Vagina (tissue), 2 donors: ENCODE results near the gene ADAMTS15. TPM values are rescaled to one million over a fixed set of nuclear protein-coding genes. Genes with fewer than 3 reads are reported as not detected.

Experiments
- DNase-seq, 2 donors: peaks; one replicate each; pipeline ENCODE4 v3.0.0-alpha.2; 2017; ENCODE audit errors: extremely low spot score in 2 of 2
- H3K27ac ChIP-seq: fragments of 200-600 bp; sonication (generic); one replicate; pipeline ENCODE4 v1.5.1; 2019
- H3K27me3 ChIP-seq: fragments of 200-600 bp; sonication (generic); one replicate; pipeline ENCODE4 v1.5.1; 2019
- H3K36me3 ChIP-seq, 2 donors: fragments of 200-600 bp; sonication (generic); one replicate each; pipeline ENCODE4 v1.5.1; 2017 to 2019
- H3K4me1 ChIP-seq: fragments of 200-600 bp; sonication (generic); one replicate; pipeline ENCODE4 v1.5.1; 2019
- H3K4me3 ChIP-seq, 2 donors: fragments of 200-600 bp; sonication (generic); 1 replicate in 1 of 2; 2 replicates in 1 of 2; pipeline ENCODE4 v1.5.1; 2016 to 2019
- H3K9me3 ChIP-seq: fragments of 200-600 bp; sonication (generic); one replicate; pipeline ENCODE4 v1.5.1; 2019
- POLR2A ChIP-seq, 2 donors: fragments of 450-650 bp; IDR thresholded peaks; one replicate each; pipeline ENCODE4 v1.6.1; 2017; ENCODE audit warnings: antibody characterized with exemption in 2 of 2, mild to moderate bottlenecking in 2 of 2, moderate library complexity in 2 of 2
- POLR2AphosphoS5 ChIP-seq, 2 donors: sonication (generic); formaldehyde crosslinking; IDR thresholded peaks; one replicate each; pipeline ENCODE4 v1.9.0; 2017; ENCODE audit warnings: antibody characterized with exemption in 2 of 2, mild to moderate bottlenecking in 2 of 2, low read depth in 1 of 2; ENCODE audit not compliant: insufficient read depth in 1 of 2
- intact Hi-C: fragments of 100-400 bp; cut with DNase I; formaldehyde crosslinking; loops from one replicate; pipeline ENCODE4 v1.15.1; 2023
- total RNA-seq: library from RNA; depleted of rRNA; stranded (reverse); fragments of >200 nt; gene quantifications from one replicate; pipeline ENCODE4 v1.2.3, GENCODE V29; 2016
- TF ChIP-seq, protein P1 (sequence below), 3 experiments: fragments of 450-650 bp in 2 of 3; fragments of 200-600 bp in 1 of 3; sonication (generic) in 1 of 3; IDR thresholded peaks; one replicate each; pipeline ENCODE4 v1.5.1; 2017 to 2019; ENCODE audit warnings: antibody characterized with exemption in 3 of 3, mild to moderate bottlenecking in 2 of 3, moderate library complexity in 2 of 3

The ADAMTS15 gene
- total RNA-seq, 1 donor from 2014 or later = 12.0 TPM

DNA sequence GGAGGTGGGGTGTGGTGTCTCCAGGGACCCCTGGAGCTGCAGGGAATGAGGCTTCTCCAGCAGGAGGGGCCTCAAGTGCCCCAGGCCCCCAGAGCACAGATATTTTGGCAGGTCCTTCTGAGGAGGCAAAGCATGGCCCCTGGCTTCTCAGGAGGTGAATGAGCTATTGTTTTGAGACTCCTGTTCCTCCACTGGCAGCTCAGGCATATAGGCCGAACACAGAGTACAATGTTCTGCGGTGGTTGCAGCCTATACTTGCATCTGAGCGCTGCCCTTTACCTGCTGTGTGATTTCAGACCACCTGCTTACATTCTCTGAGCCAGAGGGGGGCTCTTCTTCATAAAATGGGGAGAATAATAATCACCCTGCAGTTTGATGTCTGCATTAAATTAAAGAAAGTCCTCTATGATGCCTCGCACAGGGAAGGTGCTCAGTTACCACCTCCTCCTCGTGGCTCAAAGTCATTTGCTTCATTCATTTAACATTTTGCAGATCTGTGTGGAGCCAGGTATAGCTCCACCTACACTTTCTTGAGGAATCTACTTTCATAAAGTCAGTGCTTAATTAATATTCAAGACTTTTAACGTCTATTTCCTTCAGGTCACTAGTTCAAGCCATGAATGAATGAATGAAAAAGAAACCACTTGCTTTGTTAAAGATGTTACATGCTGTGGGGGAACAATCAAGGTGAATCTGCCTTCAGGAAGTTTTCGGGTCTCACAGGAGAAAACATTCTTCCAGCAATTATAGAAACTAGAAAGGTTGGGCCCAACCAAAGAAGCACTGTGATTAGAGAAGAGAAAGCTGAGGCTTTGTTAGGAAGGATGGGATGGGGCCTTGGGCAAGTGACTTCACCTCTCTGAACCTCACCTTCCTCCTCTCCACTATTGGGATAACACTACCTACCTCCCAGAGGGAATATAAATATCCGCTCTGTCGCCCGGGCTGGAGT, 68.4 kb downstream of the ADAMTS15 start:
- intact Hi-C loops = no loop called here
- Histone ChIP-seq H3K4me3 (no peak overlapping the region), H3K27me3 (no peaks in the 10 kb centered on the region), H3K27ac (no peak overlapping the region), H3K9me3 (no peaks in the 10 kb centered on the region), H3K36me3 (no peaks in the 10 kb centered on the region), H3K4me1 (peaks cover 8% of the 10 kb centered on the region)
- no peak for DNase-seq
- TF ChIP-seq POLR2AphosphoS5 (IDR thresholded peaks at IDR 0.05; ENCODE audit: insufficient read depth in 1 of 2, low read depth in 1 of 2) = no peak
- TF ChIP-seq, protein P1, sequence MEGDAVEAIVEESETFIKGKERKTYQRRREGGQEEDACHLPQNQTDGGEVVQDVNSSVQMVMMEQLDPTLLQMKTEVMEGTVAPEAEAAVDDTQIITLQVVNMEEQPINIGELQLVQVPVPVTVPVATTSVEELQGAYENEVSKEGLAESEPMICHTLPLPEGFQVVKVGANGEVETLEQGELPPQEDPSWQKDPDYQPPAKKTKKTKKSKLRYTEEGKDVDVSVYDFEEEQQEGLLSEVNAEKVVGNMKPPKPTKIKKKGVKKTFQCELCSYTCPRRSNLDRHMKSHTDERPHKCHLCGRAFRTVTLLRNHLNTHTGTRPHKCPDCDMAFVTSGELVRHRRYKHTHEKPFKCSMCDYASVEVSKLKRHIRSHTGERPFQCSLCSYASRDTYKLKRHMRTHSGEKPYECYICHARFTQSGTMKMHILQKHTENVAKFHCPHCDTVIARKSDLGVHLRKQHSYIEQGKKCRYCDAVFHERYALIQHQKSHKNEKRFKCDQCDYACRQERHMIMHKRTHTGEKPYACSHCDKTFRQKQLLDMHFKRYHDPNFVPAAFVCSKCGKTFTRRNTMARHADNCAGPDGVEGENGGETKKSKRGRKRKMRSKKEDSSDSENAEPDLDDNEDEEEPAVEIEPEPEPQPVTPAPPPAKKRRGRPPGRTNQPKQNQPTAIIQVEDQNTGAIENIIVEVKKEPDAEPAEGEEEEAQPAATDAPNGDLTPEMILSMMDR (IDR thresholded peaks at IDR 0.05) = no peak
- TF ChIP-seq POLR2A (IDR thresholded peaks at IDR 0.05) = no peak

DNA sequence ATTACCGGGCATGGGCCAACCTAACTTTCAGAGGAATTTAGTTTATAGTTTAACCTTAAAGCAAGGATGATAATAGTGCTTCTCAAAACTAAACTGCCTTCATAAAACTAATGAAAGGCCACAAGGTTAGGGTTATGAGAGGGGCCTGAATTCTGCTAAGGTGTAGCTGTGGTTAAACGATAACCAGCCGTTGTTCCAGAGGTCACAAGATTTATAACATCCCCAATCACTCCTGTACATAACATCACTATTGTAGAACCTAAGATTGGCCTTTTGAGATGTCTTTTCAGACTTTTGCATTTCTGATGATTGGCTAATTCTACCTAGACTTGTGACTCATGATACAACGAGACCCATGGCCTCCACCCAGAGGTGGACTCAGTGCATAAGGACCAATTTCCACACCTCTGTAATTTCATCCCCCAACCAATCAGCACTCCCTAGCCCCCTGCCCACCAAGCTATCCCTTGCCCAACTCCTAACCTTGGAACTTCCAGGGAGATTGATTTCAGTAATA, 69.8 kb downstream of the ADAMTS15 start:
- no peak for DNase-seq
- intact Hi-C loops = no loop called here
- no peaks in the 10 kb centered on the region for H3K36me3 ChIP-seq
- no peak overlapping the region for H3K4me3 ChIP-seq
- TF ChIP-seq POLR2A (IDR thresholded peaks at IDR 0.05) (no peak), POLR2AphosphoS5 (IDR thresholded peaks at IDR 0.05; ENCODE audit: insufficient read depth in 1 of 2, low read depth in 1 of 2) (no peak)
- TF ChIP-seq, protein P1 (IDR thresholded peaks at IDR 0.05) = no peak
- no peaks in the 10 kb centered on the region for H3K27me3 ChIP-seq
- no peaks in the 10 kb centered on the region for H3K9me3 ChIP-seq
- H3K27ac ChIP-seq = no peak overlapping the region
- peaks cover 20% of the 10 kb centered on the region for H3K4me1 ChIP-seq

DNA sequence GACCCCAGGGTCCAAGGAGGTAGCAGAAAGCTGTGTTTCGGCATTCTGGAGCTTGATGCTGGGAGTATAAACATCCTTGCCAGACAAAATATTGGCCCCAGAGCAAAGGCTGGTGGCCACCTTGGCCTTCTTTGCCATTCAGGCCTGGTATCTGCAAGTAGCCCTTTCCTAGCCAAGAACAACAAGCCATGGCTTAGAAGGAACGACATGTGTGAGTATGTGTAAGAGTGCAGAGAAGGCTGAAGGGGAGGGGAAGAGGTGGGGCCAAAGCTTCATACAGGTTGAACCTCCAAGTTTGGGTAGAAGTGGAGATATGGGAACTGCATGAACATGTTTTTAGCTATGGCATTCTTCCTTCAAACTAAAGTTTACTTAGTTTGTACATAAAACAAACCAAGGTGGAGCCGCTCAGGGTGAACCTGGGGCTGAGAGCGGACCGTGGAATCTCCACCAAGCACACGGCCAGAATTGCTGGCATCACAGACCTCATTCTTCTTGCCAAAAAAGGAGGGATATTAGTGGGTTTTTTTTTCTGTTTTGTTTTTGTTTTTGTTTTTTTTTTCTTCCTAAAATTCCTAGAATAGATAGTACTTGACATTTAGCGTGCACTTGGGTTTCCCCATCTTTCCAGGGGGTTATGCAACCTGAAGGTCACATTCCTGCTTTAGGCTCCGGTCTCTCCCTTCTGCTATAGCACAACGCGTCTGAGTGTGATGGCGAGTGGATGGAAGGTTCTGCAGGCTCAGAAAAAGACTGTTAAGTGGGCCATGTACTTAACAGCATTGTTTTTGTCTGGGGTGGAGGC, 70.9 kb downstream of the ADAMTS15 start:
- no peaks in the 10 kb centered on the region for H3K36me3 ChIP-seq
- DNase-seq = no peak
- TF ChIP-seq, protein P1 (IDR thresholded peaks at IDR 0.05) = no peak
- TF ChIP-seq POLR2AphosphoS5 (IDR thresholded peaks at IDR 0.05; ENCODE audit: insufficient read depth in 1 of 2, low read depth in 1 of 2) (no peak), POLR2A (IDR thresholded peaks at IDR 0.05) (no peak)
- peak overlapping the region; percentile 60 for H3K27ac ChIP-seq
- H3K9me3 ChIP-seq = no peaks in the 10 kb centered on the region
- intact Hi-C loops = no loop called here
- H3K4me1 ChIP-seq = peaks cover 25% of the 10 kb centered on the region
- no peak overlapping the region for H3K4me3 ChIP-seq
- H3K27me3 ChIP-seq = no peaks in the 10 kb centered on the region

DNA sequence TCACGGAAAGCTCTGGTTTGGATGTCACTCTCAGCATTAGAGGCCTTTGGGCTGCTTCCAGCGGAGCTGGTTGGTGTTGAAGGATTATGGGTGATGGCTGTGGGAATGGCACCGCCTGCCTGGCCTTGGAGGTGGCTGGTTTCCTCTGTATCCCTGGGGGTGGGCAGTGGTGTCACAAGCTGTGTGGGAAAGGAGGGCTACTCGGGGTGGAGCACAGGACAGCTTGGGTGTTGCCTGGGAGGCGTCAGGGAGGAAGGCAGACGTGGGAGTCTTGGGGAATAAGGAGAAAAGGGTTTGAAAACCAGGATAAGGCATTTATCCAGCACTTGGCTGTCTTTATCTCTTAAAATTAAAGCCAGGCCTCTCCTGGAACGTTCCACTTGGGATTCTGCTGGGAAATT, 71.8 kb downstream of the ADAMTS15 start:
- intact Hi-C loops = no loop called here
- TF ChIP-seq POLR2AphosphoS5 (IDR thresholded peaks at IDR 0.05; ENCODE audit: insufficient read depth in 1 of 2, low read depth in 1 of 2) = peak in 1 of 2 donors; percentile 32
- TF ChIP-seq, protein P1 (IDR thresholded peaks at IDR 0.05) = no peak
- Histone ChIP-seq H3K36me3 (no peaks in the 10 kb centered on the region), H3K27ac (peak overlapping the region; percentile 60), H3K9me3 (no peaks in the 10 kb centered on the region), H3K4me3 (no peak overlapping the region), H3K4me1 (peaks cover 25% of the 10 kb centered on the region), H3K27me3 (no peaks in the 10 kb centered on the region)
- no peak for DNase-seq
